GM10248 (cell line): ENCODE data around the gene SLC47A2.

Experiments used
- CTCF ChIA-PET: fragments of 300-600 bp; sonication (Branson Sonifier 250); formaldehyde crosslinking; extraction: SDS; loops from one replicate; lab custom pipeline; 2021; ENCODE audit warnings: antibody characterized with exemption; lab: Yijun Ruan, JAX
- POLR2A ChIA-PET: fragments of 350-650 bp; sonication (Branson Sonifier 250); formaldehyde crosslinking; extraction: SDS; loops from one replicate; lab custom pipeline; 2020; ENCODE audit warnings: antibody characterized with exemption; lab: Yijun Ruan, JAX
- DNase-seq: peaks from one replicate; pipeline ENCODE4 v3.0.0; 2012; ENCODE audit errors: extremely low spot score
- CTCF ChIP-seq: IDR thresholded peaks from 2 replicates; pipeline ENCODE4 v1.5.1; 2012; ENCODE audit warnings: mild to moderate bottlenecking, low read depth; ENCODE audit errors: extremely low read depth, missing control alignments, control extremely low read depth

SLC47A2 gene

GRCh38 chr17:19743101-19744100, 27.0 kb upstream of the SLC47A2 start:
- no peak for DNase-seq
- TF ChIP-seq CTCF: no peak
- ChIA-PET POLR2A (no interaction called here), CTCF (interaction anchor here (0.7 to 6.3 kb wide), 7 partner anchors 10 to 381 kb away, joined by 3 to 80 read pairs (median 6); partner anchors contain the start of gene B9D1)

- DNase-seq: no peak
- TF ChIP-seq CTCF: no peak
- ChIA-PET CTCF (interaction anchor here (0.7 to 6.3 kb wide), 5 partner anchors 11 to 380 kb away, joined by 3 to 80 read pairs (median 6); partner anchors contain the start of gene B9D1), POLR2A (no interaction called here)
Observed at GRCh38 chr17:19742495-19742894, 26.1 kb upstream of the SLC47A2 start.

- no peak for DNase-seq
- no peak for TF ChIP-seq CTCF
- ChIA-PET CTCF (interaction anchor here (1.2 to 6.3 kb wide), 4 partner anchors 10 to 23 kb away, joined by 5 to 80 read pairs (median 22); no protein-coding TSS in a partner anchor), POLR2A (no interaction called here)
Observed at GRCh38 chr17:19741832-19742457, 25.6 kb upstream of the SLC47A2 start.

GRCh38 chr17:19740933-19741332, 24.5 kb upstream of the SLC47A2 start:
- CTCF ChIA-PET: interaction anchor here (1.0 to 6.3 kb wide), 4 partner anchors 10 to 24 kb away, joined by 3 to 80 read pairs (median 4); no protein-coding TSS in a partner anchor
- DNase-seq: no peak
- TF ChIP-seq CTCF: no peak
- POLR2A ChIA-PET: no interaction called here

GRCh38 chr17:19739241-19740201, 23.1 kb upstream of the SLC47A2 start:
- ChIA-PET POLR2A (no interaction called here), CTCF (interaction anchor here (0.9 to 6.3 kb wide), 4 partner anchors 9 to 30 kb away, joined by 3 to 80 read pairs (median 4); no protein-coding TSS in a partner anchor)

More at GRCh38 chr17:19739241-19740201, 23.1 kb upstream of the SLC47A2 start:
- DNase-seq: no peak
- TF ChIP-seq CTCF: no peak
